CD8-positive, alpha-beta memory T cell (primary cell): ENCODE data around the gene FADS3. TPM values are rescaled to one million over a fixed set of nuclear protein-coding genes. Genes with fewer than 3 reads are reported as not detected.

Experiments used
- CTCF ChIA-PET: fragments of 350-600 bp; sonication (Branson Sonifier 250); formaldehyde crosslinking; loops from one replicate; lab custom pipeline; 2021; ENCODE audit warnings: antibody characterized with exemption; lab: Charles Lee
- POLR2A ChIA-PET: fragments of 350-600 bp; sonication (Branson Sonifier 250); formaldehyde crosslinking; loops from one replicate; lab custom pipeline; 2021; ENCODE audit warnings: antibody characterized with exemption; lab: Charles Lee
- DNase-seq, 5 donors: peaks; one replicate each; pipeline versions ENCODE4 v3.0.0 to v3.0.0-alpha.2; 2020 to 2022; ENCODE audit warnings: mixed read lengths in 1 of 5
- H3K27ac ChIP-seq: one replicate; pipeline ENCODE4 v1.7.0; 2013; ENCODE audit warnings: low read depth, mild to moderate bottlenecking, low read length, moderate library complexity
- H3K27me3 ChIP-seq: 2 replicates; pipeline ENCODE4 v1.7.0; 2013; ENCODE audit warnings: low read length, mild to moderate bottlenecking; ENCODE audit not compliant: insufficient read depth, poor library complexity, severe bottlenecking
- H3K36me3 ChIP-seq: 2 replicates; pipeline ENCODE4 v1.7.0; 2013; ENCODE audit warnings: mild to moderate bottlenecking, low read length, moderate library complexity; ENCODE audit not compliant: insufficient read depth
- H3K4me1 ChIP-seq: 2 replicates; pipeline ENCODE4 v1.7.0; 2013; ENCODE audit warnings: mild to moderate bottlenecking, low read length, moderate library complexity; ENCODE audit not compliant: insufficient read depth
- H3K4me3 ChIP-seq: 2 replicates; pipeline ENCODE4 v1.7.0; 2013; ENCODE audit warnings: mild to moderate bottlenecking, low read length
- H3K9me3 ChIP-seq: 2 replicates; pipeline ENCODE4 v1.7.0; 2013; ENCODE audit warnings: mild to moderate bottlenecking, low read length
- H3K27ac Mint-ChIP-seq, 8 donors: one replicate each; pipeline ENCODE4 v1.8.0; 2020 to 2021; ENCODE audit warnings: mixed read lengths in 8 of 8, mild to moderate bottlenecking in 6 of 8, inconsistent platforms in 3 of 8, moderate library complexity in 3 of 8
- H3K27me3 Mint-ChIP-seq, 2 donors: one replicate each; pipeline ENCODE4 v1.8.0; 2020 to 2021; ENCODE audit warnings: mixed read lengths in 2 of 2, mild to moderate bottlenecking in 1 of 2, moderate library complexity in 1 of 2
- H3K36me3 Mint-ChIP-seq, 3 donors: one replicate each; pipeline ENCODE4 v1.8.0; 2020 to 2021; ENCODE audit warnings: mixed read lengths in 3 of 3, inconsistent platforms in 1 of 3, mild to moderate bottlenecking in 1 of 3
- H3K4me1 Mint-ChIP-seq, 3 donors: one replicate each; pipeline ENCODE4 v1.8.0; 2020 to 2021; ENCODE audit warnings: mixed read lengths in 3 of 3, inconsistent platforms in 1 of 3, mild to moderate bottlenecking in 1 of 3
- H3K4me3 Mint-ChIP-seq, 7 donors: one replicate each; pipeline ENCODE4 v1.8.0; 2020 to 2021; ENCODE audit warnings: mixed read lengths in 7 of 7, mild to moderate bottlenecking in 6 of 7, moderate library complexity in 4 of 7, inconsistent platforms in 2 of 7
- H3K9me3 Mint-ChIP-seq, 5 donors: one replicate each; pipeline ENCODE4 v1.8.0; 2020 to 2022; ENCODE audit warnings: mixed read lengths in 5 of 5, mild to moderate bottlenecking in 3 of 5, moderate library complexity in 2 of 5, inconsistent platforms in 1 of 5
- polyA plus RNA-seq: library from polyadenylated mRNA; unstranded; fragments of 300-500 nt; fragmentation: Illumina TruSeq; gene quantifications from one replicate; pipeline ENCODE4 v1.2.3, GENCODE V29; 2021
- total RNA-seq, 2 experiments: library from RNA; stranded (reverse); gene quantifications; one replicate each; pipeline ENCODE4 v1.2.3, GENCODE V29; 2021

Gene FADS3
- total and polyA plus RNA-seq, 3 experiments from 2014 or later = 2.6 to 7.7 (median 5.8) TPM

GRCh38 chr11:61837411-61838005 lies 53.8 kb downstream of the FADS3 start:
- Histone ChIP-seq H3K4me3 (no peak overlapping the region), H3K27me3 (no peaks in the 10 kb centered on the region), H3K4me1 (peaks cover 23% of the 10 kb centered on the region), H3K36me3 (no peaks in the 10 kb centered on the region), H3K27ac (no peak overlapping the region), H3K9me3 (no peaks in the 10 kb centered on the region)
- DNase-seq = no peak
- H3K4me1 Mint-ChIP-seq = peaks cover 18 to 31% (median 26%) of the 10 kb centered on the region in 3 donors
- no peak overlapping the region for H3K27ac Mint-ChIP-seq
- peak overlapping the region in 1 of 7 donors; percentile 13 for H3K4me3 Mint-ChIP-seq
- H3K36me3 Mint-ChIP-seq = peaks cover 0 to 5% (median 0%) of the 10 kb centered on the region in 3 donors
- ChIA-PET CTCF (interaction anchor here (0.8 kb wide), 1 partner anchor 61 kb away, joined by 3 read pairs; no protein-coding TSS in a partner anchor), POLR2A (no interaction called here)
- peaks cover 1 to 3% of the 10 kb centered on the region in 2 donors for H3K27me3 Mint-ChIP-seq
- no peaks in the 10 kb centered on the region for H3K9me3 Mint-ChIP-seq

- CTCF ChIA-PET = interaction anchor here (1.2 kb wide), 1 partner anchor 39 kb away, joined by 3 read pairs; no protein-coding TSS in a partner anchor
- no peak for DNase-seq
- Mint-ChIP-seq H3K27ac (peak overlapping the region in 3 of 8 donors; percentile 41 to 79 (median 58)), H3K36me3 (peaks cover 0 to 5% (median 0%) of the 10 kb centered on the region in 3 donors), H3K9me3 (no peaks in the 10 kb centered on the region), H3K4me3 (no peak overlapping the region), H3K4me1 (peaks cover 18 to 41% (median 26%) of the 10 kb centered on the region in 3 donors), H3K27me3 (peaks cover 5 to 10% of the 10 kb centered on the region in 2 donors)
- POLR2A ChIA-PET = no interaction called here
- Histone ChIP-seq H3K4me1 (peaks cover 23% of the 10 kb centered on the region), H3K27me3 (no peaks in the 10 kb centered on the region), H3K27ac (peak overlapping the region; percentile 71), H3K4me3 (no peak overlapping the region), H3K36me3 (no peaks in the 10 kb centered on the region), H3K9me3 (no peaks in the 10 kb centered on the region)
Measured at GRCh38 chr11:61836193-61836592, 55.2 kb downstream of the FADS3 start.

DNA sequence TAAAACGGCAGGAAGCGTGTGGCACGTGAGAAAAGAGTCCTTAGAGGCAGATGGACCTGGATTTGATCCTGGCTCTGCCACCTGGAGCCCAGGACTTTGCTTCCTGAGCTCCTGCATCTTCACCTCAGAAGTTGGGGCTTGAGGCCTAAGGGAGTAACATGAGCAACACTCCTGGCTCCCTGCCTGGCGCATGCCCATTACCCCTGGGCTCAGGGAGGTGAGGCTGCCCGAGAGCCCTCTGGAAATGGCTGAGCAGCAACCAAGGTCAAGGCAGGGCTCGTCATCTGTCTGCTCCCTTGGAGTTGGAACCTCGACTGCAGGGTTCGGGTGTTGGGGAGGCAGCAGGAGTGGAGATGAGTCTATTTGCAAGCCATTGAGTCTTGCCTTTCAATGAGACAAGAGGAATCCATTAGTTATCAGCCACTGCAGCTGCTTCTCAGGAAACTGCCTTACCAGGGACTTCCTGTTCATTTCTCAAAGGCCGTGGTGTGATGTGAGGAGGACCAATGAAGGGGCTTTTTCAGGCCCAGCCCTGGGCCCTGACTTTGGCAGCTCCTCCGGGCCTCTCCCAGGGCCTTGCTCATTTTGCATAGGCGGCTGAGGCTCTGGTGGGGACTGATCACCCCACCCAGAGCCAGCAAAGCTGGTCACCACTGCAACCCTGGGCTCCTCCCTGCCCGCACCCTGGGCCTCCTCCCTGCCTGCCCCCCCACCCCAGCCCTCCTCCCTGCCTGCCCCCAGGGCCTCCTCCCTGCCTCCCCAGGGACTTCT lies 56.9 kb downstream of the FADS3 start:
- H3K27me3 ChIP-seq = no peaks in the 10 kb centered on the region
- H3K4me1 ChIP-seq = peaks cover 27% of the 10 kb centered on the region
- Mint-ChIP-seq H3K27me3 (peaks cover 13 to 25% of the 10 kb centered on the region in 2 donors), H3K4me3 (peak overlapping the region in 2 of 7 donors; percentile 61 to 69), H3K36me3 (no peaks in the 10 kb centered on the region), H3K9me3 (no peaks in the 10 kb centered on the region), H3K27ac (peak overlapping the region in 6 of 8 donors; percentile 15 to 98 (median 58)), H3K4me1 (peaks cover 21 to 59% (median 29%) of the 10 kb centered on the region in 3 donors)
- no peaks in the 10 kb centered on the region for H3K9me3 ChIP-seq
- no peak overlapping the region for H3K4me3 ChIP-seq
- peak overlapping the region; percentile 71 for H3K27ac ChIP-seq
- POLR2A ChIA-PET = interaction anchor here (0.6 to 1.4 kb wide), 2 partner anchors 19 to 248 kb away, joined by 3 read pairs; no protein-coding TSS in a partner anchor
- peak in 4 of 5 donors; percentile 24 to 59 (median 34) for DNase-seq
- H3K36me3 ChIP-seq = no peaks in the 10 kb centered on the region
- CTCF ChIA-PET = interaction anchor here (1.0 kb wide), 1 partner anchor 37 kb away, joined by 3 read pairs; no protein-coding TSS in a partner anchor

DNA sequence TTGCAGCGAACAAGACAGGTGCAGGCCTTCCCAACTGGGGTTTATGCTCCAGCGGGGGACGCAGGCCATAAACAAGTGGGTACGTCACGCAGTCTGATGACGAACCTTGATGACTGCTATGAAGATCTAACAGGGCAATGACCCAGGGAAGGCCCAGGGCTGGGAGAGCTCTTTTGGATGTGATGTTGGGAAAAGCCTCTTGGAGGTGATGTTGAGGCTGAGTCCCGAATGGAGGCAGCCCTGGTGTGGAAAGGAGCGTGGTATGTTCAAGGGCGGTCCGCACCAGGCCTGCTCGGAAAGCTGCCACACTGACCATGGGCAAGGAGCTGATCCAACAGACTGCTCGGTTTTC lies 57.4 kb downstream of the FADS3 start:
- Histone ChIP-seq H3K36me3 (no peaks in the 10 kb centered on the region), H3K9me3 (no peaks in the 10 kb centered on the region), H3K27me3 (no peaks in the 10 kb centered on the region), H3K27ac (peak overlapping the region; percentile 71), H3K4me3 (no peak overlapping the region), H3K4me1 (peaks cover 32% of the 10 kb centered on the region)
- Mint-ChIP-seq H3K9me3 (no peaks in the 10 kb centered on the region), H3K27ac (peak overlapping the region in 5 of 8 donors; percentile 18 to 98 (median 85)), H3K36me3 (no peaks in the 10 kb centered on the region), H3K27me3 (peaks cover 16 to 28% of the 10 kb centered on the region in 2 donors), H3K4me1 (peaks cover 23 to 63% (median 34%) of the 10 kb centered on the region in 3 donors), H3K4me3 (peak overlapping the region in 4 of 7 donors; percentile 9 to 69 (median 56))
- ChIA-PET CTCF (interaction anchor here (1.0 kb wide), 1 partner anchor 37 kb away, joined by 3 read pairs; no protein-coding TSS in a partner anchor), POLR2A (interaction anchor here (1.4 kb wide), 1 partner anchor 18 kb away, joined by 3 read pairs; no protein-coding TSS in a partner anchor)
- DNase-seq = no peak

- Mint-ChIP-seq H3K4me3 (peak overlapping the region in 3 of 7 donors; percentile 9 to 69 (median 61)), H3K4me1 (peaks cover 25 to 63% (median 38%) of the 10 kb centered on the region in 3 donors), H3K27ac (peak overlapping the region in 3 of 8 donors; percentile 73 to 98 (median 73)), H3K27me3 (peaks cover 18 to 30% of the 10 kb centered on the region in 2 donors), H3K36me3 (no peaks in the 10 kb centered on the region), H3K9me3 (no peaks in the 10 kb centered on the region)
- no peaks in the 10 kb centered on the region for H3K9me3 ChIP-seq
- peak overlapping the region; percentile 71 for H3K27ac ChIP-seq
- H3K36me3 ChIP-seq = no peaks in the 10 kb centered on the region
- no peak for DNase-seq
- ChIA-PET CTCF (no interaction called here), POLR2A (no interaction called here)
- H3K4me1 ChIP-seq = peaks cover 34% of the 10 kb centered on the region
- H3K4me3 ChIP-seq = no peak overlapping the region
- H3K27me3 ChIP-seq = no peaks in the 10 kb centered on the region
Measured at GRCh38 chr11:61833471-61833870, 57.9 kb downstream of the FADS3 start.

DNA sequence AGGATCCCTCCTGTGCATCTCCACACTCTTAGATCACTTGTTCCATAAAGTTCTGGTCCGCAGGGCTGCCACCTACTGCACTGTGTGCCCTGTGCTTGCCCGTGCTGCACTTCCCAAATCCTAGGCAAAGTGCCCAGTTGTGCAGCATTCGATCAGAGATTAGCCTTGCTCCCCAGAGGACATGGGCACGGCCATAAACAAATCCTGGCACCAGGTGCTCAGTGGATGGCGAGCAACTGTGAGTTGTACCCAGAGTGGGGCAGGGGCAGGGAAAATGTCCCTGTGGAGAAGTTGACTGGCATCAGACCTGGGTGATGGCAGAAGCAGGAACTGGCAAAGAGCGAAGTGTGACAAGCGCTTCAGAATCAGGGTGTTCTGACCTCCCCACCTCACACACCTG lies 58.6 kb downstream of the FADS3 start:
- Histone ChIP-seq H3K27me3 (no peaks in the 10 kb centered on the region), H3K4me3 (no peak overlapping the region), H3K36me3 (no peaks in the 10 kb centered on the region), H3K27ac (no peak overlapping the region), H3K9me3 (no peaks in the 10 kb centered on the region), H3K4me1 (peaks cover 34% of the 10 kb centered on the region)
- H3K4me3 Mint-ChIP-seq = no peak overlapping the region
- peaks cover 26 to 63% (median 46%) of the 10 kb centered on the region in 3 donors for H3K4me1 Mint-ChIP-seq
- H3K27me3 Mint-ChIP-seq = peaks cover 24 to 35% of the 10 kb centered on the region in 2 donors
- peak overlapping the region in 1 of 8 donors; percentile 74 for H3K27ac Mint-ChIP-seq
- H3K36me3 Mint-ChIP-seq = no peaks in the 10 kb centered on the region
- POLR2A ChIA-PET = no interaction called here
- CTCF ChIA-PET = no interaction called here
- no peak for DNase-seq
- H3K9me3 Mint-ChIP-seq = no peaks in the 10 kb centered on the region

DNA sequence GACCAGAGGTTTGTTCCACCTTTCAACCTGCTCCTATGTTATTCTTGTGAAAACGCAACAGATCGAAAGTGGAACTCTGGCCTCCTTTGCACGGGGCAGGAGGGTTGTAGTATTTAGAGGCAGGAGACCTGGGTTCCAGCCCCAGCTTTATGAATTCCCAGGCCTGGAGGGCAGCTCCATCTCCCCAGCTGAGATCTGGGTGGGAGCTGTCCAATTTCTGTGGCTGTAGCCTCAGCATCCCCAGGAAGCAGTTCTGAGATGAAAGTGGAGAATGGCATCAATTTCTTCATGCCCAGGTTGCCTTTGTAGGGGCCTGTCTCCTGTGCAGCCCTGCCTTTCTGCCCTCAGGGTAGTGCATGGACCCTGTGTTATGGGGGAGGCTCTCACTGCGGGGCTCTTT lies 59.1 kb downstream of the FADS3 start:
- POLR2A ChIA-PET = no interaction called here
- CTCF ChIA-PET = no interaction called here
- H3K27me3 Mint-ChIP-seq = peaks cover 24 to 36% of the 10 kb centered on the region in 2 donors
- Histone ChIP-seq H3K4me3 (no peak overlapping the region), H3K27ac (no peak overlapping the region), H3K27me3 (no peaks in the 10 kb centered on the region), H3K36me3 (no peaks in the 10 kb centered on the region), H3K9me3 (no peaks in the 10 kb centered on the region), H3K4me1 (peaks cover 34% of the 10 kb centered on the region)
- peak overlapping the region in 1 of 8 donors; percentile 31 for H3K27ac Mint-ChIP-seq
- DNase-seq = no peak
- H3K4me1 Mint-ChIP-seq = peaks cover 26 to 64% (median 48%) of the 10 kb centered on the region in 3 donors
- H3K4me3 Mint-ChIP-seq = no peak overlapping the region
- no peaks in the 10 kb centered on the region for H3K9me3 Mint-ChIP-seq
- no peaks in the 10 kb centered on the region for H3K36me3 Mint-ChIP-seq
